Stomach (tissue), 4 donors: ENCODE results near the gene TMEM135.
"Not testable (repeated sequence)": the region's sequence is repeated elsewhere in the genome, so short reads cannot be mapped to it uniquely, and the experiment has no call there.

ENCODE experiments used
- EP300 ChIP-seq: sonication (generic); formaldehyde crosslinking; IDR thresholded peaks from one replicate; pipeline ENCODE4 v1.6.1; 2017; ENCODE audit warnings: antibody characterized with exemption
- POLR2A ChIP-seq, 4 donors: fragments of 450-650 bp; IDR thresholded peaks; one replicate each; pipeline ENCODE4 v1.6.1; 2016; ENCODE audit warnings: antibody characterized with exemption in 4 of 4, control low read depth in 2 of 4, mild to moderate bottlenecking in 1 of 4, moderate library complexity in 1 of 4
- POLR2AphosphoS5 ChIP-seq, 3 donors: sonication (generic); formaldehyde crosslinking; IDR thresholded peaks; one replicate each; pipeline ENCODE4 v1.6.1; 2016; ENCODE audit warnings: antibody characterized with exemption in 3 of 3
- TF ChIP-seq, protein P1 (sequence below), 7 experiments: fragments of 450-650 bp in 4 of 7; fragments of 200-600 bp in 3 of 7; sonication (generic) in 3 of 7; IDR thresholded peaks; one replicate each; pipeline ENCODE4 v1.5.1; 2016 to 2019; ENCODE audit warnings: antibody characterized with exemption in 7 of 7, control low read depth in 2 of 7, mild to moderate bottlenecking in 1 of 7

DNA sequence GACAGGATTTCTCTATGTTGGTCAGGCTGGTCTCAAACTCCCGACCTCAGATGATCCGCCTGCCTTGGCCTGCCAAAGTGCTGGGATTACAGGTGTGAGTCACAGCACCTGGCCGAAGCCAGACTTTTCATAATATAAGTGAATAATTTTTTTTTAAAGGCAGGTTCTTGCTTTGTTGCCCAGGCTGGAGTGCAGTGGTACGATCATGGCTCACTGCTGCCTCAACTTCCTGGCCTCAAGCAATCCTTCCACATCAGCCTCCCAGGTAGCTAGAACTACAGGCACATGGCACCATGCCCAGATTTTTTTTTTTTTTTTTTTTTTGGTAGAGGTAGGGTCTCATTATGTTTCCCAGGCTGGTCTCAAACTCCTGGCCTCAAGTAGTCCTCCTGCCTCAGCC is 33.5 kb upstream of the TMEM135 start:
- TF ChIP-seq, protein P1, sequence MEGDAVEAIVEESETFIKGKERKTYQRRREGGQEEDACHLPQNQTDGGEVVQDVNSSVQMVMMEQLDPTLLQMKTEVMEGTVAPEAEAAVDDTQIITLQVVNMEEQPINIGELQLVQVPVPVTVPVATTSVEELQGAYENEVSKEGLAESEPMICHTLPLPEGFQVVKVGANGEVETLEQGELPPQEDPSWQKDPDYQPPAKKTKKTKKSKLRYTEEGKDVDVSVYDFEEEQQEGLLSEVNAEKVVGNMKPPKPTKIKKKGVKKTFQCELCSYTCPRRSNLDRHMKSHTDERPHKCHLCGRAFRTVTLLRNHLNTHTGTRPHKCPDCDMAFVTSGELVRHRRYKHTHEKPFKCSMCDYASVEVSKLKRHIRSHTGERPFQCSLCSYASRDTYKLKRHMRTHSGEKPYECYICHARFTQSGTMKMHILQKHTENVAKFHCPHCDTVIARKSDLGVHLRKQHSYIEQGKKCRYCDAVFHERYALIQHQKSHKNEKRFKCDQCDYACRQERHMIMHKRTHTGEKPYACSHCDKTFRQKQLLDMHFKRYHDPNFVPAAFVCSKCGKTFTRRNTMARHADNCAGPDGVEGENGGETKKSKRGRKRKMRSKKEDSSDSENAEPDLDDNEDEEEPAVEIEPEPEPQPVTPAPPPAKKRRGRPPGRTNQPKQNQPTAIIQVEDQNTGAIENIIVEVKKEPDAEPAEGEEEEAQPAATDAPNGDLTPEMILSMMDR (IDR thresholded peaks at IDR 0.05): not testable (repeated sequence)
- not testable (repeated sequence) for TF ChIP-seq POLR2AphosphoS5 (IDR thresholded peaks at IDR 0.05); POLR2A (IDR thresholded peaks at IDR 0.05); EP300
